OCI-LY3 (cell line): ENCODE results near the gene PI16.

Experiments
- CTCF ChIP-seq: fragments of 200-600, 300-600 bp; sonication (generic); IDR thresholded peaks from 2 replicates; pipeline ENCODE4 v1.5.1; 2014; ENCODE audit warnings: antibody characterized with exemption, low read length, low read depth
- EZH2phosphoT487 ChIP-seq: fragments of 200-600 bp; shearing (Covaris generic); IDR thresholded peaks from 2 replicates; pipeline ENCODE4 v1.6.1; 2018; ENCODE audit warnings: antibody characterized with exemption, mixed run types, low read depth

GRCh38 chr6:36976509-36976908 is 22.0 kb downstream of the PI16 start:
- TF ChIP-seq CTCF (no peak), EZH2phosphoT487 (no peak)
